Measurements from ENCODE around the gene SNAI3.
"Not testable (repeated sequence)": the region's sequence is repeated elsewhere in the genome, so short reads cannot be mapped to it uniquely, and the experiment has no call there.

GRCh38 chr16:88669493-88669892, 16.8 kb downstream of the SNAI3 start:
- TF ChIP-seq POLR2A (IDR thresholded peaks at IDR 0.05; ENCODE audit: control extremely low read depth in 1 of 2, low read depth in 2 of 2, low read length in 2 of 2); GABPA (IDR thresholded peaks at IDR 0.05; ENCODE audit: borderline replicate concordance, insufficient read depth, low read length); CTCF (IDR thresholded peaks at IDR 0.05; ENCODE audit: control extremely low read depth in 1 of 3, insufficient read depth in 1 of 3, low read depth in 1 of 3, low read length in 3 of 3); HDAC2 (IDR thresholded peaks at IDR 0.05; ENCODE audit: borderline replicate concordance in 1 of 2, low read depth in 2 of 2, low read length in 2 of 2); ZNF274 (IDR thresholded peaks at IDR 0.05; ENCODE audit: borderline replicate concordance, extremely low read depth, low read length); CHD2 (IDR thresholded peaks at IDR 0.05; ENCODE audit: low read length): not testable (repeated sequence)

Measured in H1 (cell line).